OCI-M2 (cell line): ENCODE data around the gene TAAR1.
"Not testable (repeated sequence)": the region's sequence is repeated elsewhere in the genome, so short reads cannot be mapped to it uniquely, and the experiment has no call there.

Source experiments
- DNase-seq: peaks from one replicate; lab custom pipeline; 2025; ENCODE audit not compliant: unreplicated experiment; lab: John Stamatoyannopoulos, UW

Gene TAAR1

DNA sequence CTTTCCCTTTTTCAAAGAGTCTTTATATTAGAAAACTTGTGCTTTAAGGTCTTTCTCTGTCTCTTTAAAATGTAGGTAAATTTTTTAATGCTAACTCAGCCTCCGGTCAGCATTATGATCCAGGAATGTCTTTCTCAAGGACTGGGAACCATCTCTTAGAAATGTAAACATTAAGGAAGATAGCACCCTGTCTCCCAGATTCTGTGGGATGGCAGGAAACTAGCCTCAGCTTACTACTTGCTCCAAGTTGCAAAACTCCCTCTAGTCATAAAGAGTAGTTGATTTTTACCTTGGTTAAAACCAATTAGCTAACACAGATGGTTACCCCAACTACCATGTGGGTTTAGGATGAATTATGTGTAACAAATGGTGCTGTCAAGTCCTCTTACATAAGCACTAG lies 4.7 kb upstream of the TAAR1 start:
- DNase-seq: no peak

DNA sequence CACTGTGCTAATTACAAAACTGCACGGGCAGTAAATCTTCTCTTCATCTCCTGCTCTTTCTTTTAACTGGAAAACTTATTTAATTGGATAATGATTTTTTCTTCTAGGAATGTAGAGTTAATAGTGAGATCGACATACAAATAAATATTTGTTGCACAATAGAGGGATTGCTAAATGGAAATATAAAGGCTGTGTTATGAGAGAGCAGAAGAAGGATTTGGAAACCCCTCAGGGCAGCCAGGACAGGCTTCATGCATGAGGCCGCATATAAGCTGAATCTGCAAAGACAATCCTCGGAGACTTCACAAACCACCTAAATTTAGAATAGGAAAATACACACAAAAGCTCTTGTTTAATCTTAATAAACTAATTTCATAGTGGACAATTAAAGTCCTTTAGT lies 2.9 kb upstream of the TAAR1 start:
- DNase-seq: no peak

DNA sequence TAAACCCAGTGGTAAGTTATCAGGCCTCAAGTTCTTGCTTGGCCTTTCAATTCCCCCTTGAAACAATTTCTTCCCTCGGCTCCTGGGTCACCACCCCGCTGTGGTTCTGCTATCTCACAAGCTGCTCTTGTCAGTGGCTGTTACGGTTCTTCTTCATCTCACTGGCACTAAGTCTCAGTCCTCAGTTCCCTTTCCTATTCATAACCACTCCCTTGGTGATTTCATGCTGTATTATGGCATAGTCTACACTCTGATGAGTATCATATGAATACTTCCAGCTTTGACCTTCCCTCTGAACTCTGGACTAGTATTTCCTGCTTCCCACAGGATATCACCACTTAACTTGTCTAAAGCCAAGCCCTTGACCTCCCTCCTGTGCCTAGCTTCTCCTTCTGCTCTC lies 7.9 kb downstream of the TAAR1 start:
- no peak for DNase-seq

DNA sequence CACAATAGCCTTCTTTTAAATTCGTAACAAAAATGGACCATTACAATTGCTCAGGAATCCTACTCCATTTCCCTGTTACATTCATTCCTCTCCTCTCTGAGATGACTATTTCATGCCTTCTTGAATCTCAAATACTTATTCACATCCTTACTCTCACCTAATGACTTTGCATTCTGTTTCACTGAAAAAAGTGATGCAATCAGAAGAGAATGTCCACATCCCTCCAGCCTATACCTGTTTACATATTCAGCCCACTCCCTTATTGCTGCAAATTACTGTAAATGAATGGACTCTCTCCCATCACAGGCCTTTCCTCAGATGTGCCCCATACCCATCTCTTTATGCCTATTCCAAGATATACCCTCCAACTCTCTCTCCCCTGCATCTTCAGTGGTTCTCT lies 8.6 kb downstream of the TAAR1 start:
- DNase-seq: no peak

DNA sequence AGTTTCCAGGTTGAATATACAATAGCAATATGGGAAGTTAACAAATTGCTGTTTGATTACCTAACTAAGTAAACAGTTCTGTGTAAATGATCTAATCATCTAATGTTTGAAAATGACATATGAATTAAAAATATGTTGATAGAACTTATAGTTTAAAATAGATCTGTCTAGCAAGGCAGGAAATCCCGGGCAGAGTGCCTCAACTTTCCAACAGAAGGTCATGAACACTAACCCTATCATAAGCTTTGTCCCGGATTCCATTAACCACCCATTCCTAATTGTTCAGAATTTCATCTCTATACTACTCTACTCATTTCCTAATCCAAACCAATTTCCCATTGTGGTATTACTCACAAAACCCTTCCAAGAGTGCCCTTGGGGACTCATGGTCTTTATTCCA lies 10.2 kb downstream of the TAAR1 start:
- no peak for DNase-seq

DNA sequence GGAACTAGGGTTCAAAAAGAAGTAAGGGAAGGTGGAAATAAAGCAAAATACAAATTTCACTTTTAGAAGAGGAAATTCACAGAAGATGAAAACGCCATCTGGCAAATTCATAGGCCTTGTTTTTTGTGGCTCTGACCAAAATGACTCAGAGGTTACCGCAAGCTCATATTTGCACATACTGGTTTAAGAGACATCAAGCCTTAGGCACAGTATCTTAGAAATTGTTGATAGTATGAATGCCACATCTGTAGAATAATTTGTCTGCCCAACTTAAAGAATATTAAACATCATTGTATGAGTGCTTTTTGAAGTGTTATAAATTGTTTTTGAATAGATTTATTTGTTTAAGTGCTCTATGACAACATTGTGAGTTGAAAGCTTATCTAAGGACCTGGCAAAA lies 10.6 kb downstream of the TAAR1 start:
- no peak for DNase-seq

DNA sequence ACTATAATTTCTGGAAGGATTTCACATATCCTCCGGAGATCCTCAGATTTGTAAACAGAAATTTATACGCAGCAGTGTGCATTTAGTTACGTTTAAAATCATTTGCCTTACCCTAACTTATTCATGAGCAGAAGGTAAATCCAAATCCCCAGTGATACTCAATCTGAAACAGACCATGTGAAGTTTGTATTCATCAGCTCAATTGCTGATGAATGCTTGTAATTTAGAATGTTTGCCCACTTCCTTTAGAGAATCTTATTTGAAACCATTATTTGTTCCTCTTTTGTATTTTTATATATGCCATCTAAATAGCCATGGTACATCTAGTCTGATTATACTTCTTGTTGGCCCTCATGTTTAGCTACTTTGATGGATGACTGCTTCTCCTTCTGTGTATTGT lies 15.4 kb downstream of the TAAR1 start:
- no peak for DNase-seq

DNA sequence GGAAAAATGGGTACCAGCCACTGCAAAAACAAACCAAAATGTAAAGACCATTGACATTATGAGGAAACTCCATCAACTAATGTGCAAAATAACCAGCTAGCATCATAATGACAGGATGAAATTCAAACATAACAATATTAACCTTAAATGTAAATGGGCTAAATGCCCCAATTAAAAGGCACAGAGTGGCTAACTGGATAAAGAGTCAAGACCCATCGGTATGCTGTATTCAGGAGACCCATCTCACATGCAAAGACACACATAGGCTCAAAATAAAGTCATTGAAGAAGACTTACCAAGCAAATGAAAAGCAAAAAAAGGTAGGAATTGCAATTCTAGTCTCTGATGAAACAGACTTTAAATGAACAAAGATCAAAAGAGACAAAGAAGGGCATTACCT lies 21.8 kb downstream of the TAAR1 start:
- not testable (repeated sequence) for DNase-seq

DNA sequence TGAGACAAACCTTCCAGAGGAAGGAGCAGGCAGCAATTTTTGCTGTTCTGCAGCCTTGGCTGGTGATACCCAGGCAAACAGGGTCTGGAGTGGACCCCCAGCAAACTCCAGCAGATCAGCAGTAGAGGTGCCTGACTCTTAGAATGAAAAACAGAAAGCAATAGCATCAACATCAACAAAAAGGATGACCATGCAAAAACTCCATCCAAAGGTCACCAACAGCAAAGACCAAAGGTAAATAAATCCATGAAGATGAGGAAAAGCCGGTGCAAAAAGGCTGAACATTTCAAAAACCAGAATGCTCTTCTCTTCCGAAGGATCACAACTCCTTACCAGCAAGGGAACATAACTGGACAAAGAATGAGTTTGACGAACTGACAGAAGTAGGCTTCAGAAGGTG lies 23.1 kb downstream of the TAAR1 start:
- not testable (repeated sequence) for DNase-seq

DNA sequence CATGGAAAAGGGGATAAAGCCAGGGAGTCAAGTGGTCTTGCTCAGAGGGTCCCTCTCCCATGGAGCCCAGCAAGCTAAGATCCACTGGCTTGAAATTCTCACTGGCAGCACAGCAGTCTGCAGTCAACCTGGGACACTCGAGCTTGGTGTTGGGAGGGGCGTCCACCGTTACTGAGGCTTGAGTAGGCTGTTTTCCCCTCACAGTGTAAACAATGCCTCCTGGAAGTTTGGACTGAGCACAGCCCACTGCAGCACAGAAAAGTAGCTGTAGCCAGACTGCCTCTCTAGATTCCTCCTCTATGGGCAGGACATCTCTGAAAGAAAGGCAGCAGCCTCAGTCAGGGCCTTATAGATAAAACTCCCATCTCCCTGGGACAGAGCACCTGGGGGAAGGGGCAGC lies 23.7 kb downstream of the TAAR1 start:
- not testable (repeated sequence) for DNase-seq

DNA sequence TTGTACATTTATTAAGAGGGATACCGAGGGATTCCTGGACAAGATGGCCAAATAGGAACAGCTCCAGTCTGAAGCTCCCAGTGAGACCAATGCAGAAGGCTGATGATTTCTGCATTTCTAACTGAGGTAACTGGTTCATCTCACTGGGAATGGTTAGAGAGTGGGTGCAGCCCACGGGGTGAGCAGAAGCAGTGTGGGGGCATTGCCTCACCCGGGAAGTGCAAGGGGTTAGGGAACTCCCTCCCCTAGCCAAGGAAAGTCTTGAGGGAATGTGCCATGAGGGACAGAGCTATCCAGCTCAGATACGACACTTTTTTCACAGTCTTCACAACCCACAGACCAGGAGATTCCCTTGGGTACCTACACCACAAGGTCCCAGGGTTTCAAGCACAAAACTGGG lies 24.2 kb downstream of the TAAR1 start:
- no peak for DNase-seq

DNA sequence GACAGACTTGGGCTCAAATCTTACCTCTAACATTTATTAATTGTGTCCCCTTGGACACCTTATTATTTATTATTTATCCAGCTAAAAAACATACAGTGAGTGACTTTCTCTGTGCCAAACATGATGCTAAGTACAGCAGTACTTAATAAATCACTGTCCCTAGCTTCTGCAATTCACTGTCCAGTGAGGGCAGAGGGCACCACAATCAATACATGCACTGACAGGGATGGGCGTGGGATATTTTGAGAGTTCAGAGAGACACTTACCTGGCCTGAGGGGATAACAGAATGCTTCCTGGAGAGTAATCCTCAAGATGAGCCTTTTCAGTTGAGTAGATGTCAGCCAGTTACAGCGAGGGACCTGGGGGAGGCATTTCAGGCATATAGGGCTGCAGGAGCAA lies 25.6 kb downstream of the TAAR1 start:
- no peak for DNase-seq

DNA sequence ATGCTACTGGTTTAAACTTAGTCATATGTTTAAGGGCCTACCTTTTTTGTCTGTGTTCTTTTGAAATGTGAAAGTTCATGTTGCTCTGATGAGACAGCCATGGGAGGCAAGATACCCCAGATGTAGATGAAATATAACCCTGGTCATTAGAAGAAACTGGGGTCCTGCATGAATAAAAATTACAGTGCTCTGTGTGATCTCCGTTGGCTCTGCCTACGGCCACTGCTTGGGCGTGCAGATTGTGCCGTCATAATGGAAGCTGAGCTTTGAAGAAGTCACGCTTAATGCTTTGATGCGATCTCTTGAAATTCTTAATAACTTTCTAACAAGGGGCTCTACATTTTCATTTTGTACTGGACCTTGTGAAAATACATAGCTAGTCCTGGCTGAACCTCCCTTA lies 34.8 kb downstream of the TAAR1 start, which contains the start of gene TAAR2:
TAAR2 (minus strand) TSS at position 101 of the 400 bp plus-strand sequence; CDS start at position 101, 0 bp downstream.
- no peak for DNase-seq

DNA sequence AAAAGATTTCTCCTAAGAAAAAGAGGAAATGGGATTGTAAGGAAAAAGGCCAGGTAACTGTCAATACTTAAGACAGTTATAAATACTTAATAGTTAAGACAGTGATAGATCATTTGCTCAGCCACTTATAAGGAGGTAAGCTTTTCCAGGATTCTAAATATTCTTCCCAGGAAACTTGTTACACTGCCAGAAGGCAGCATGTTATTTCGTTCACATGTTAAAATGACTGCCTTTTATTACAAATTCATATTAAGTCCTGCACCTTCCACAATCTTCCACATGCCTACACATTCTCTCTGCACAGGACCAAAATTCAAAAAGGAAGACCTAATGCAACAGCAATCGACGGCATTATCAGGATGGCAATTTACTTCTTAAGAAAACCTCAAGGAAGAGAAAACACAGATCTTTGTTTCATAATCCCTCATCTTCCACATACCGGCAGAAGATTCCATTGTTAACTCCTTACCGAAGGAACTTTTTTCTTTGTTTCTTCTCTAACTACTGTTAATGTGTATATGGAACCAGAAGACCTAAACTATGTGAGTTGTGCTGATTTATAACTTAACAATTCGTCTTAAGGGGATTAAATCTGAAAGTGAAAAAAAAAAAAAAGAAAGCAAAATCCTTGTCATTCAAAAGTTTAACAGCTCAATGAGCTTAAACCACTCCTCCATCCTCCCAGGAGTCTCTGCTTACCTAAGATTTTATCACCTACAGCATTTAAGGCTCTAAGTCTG lies 35.7 kb downstream of the TAAR1 start:
- DNase-seq: no peak

DNA sequence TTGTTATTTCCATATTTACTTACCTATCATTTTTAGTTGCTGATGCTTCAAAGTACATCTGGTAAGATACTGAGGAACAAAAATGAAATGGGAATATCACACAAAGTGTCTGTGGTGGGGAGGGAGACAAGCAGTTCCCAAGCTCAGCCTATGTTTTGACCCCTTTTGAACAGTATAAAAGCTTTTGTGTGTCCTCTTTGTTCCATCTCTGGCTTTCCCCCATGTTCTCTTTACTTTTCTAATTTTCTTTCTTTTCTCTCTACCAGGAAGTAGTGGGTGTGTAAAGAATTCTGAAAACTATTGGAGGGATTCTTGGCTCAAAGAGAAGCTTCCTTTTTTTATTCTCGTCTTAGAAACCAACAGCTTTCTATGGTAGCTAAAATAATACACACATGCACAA lies 42.3 kb downstream of the TAAR1 start:
- no peak for DNase-seq

DNA sequence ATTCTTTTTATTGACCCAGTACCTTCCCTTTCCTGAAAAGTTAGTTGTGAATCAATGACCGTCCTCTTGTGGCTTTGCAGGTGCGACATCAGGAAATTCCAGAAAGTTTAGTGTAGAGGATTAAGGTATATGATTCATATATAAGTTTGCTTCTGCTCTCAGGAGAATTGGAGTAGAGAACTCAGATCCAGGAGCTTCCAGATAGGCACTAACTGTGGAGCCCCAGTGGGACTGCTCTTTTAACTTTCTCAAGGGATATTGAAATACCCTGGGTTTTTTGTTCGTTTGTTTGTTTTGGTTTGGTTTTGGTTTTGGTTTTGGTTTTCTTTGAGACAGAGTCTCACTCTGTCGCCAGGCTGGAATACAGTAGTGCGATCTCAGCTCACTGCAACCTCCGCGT lies 44.4 kb downstream of the TAAR1 start:
- no peak for DNase-seq

DNA sequence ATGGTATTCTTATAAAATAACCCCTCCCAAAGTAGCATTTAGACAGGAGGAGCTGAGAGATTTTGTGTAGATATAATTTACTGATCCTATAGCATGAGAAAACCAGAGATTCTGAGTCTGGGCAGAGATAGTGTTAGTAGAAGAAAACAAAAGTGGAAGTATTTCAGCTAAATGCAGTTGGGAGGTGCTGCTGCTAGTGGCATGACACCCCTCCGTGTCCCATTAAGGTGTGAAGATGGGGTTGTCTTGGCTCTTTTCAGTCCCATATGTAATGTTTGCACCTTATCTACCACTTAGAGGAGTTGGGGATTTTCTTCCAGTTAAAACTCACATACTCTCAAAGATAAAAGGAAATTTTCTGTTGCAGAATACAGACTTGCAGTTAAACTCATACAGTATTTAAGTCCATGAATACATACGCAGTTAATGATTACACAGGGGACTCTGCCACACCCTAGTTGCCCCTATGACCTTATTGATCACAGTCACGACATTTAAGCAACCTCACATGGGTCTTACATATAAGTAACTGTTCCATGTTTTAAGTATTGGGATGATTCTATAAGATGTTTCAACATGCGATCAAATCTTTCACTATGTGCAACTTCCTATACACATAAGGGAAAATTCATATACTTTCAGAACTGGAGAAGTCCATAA lies 46.4 kb downstream of the TAAR1 start:
- DNase-seq: no peak

DNA sequence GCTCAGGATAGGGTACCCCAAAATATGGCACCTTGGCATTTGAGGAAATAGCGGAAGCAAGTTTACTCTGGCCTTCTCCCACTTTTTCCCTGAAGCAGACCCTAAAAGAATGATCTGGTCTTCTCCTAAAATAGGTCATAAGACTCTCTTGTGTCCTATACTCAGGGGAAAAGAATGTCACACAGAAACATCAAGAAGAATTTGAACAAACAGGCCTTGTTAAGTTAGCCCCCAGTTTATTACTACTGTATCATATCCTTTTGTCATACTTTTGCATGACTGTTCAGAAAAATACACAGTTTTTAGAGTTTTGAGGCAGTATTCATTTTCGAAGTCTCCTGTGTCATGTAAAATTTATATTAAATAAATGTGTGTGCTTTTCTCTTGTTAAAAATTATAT lies 47.4 kb downstream of the TAAR1 start:
- no peak for DNase-seq

DNA sequence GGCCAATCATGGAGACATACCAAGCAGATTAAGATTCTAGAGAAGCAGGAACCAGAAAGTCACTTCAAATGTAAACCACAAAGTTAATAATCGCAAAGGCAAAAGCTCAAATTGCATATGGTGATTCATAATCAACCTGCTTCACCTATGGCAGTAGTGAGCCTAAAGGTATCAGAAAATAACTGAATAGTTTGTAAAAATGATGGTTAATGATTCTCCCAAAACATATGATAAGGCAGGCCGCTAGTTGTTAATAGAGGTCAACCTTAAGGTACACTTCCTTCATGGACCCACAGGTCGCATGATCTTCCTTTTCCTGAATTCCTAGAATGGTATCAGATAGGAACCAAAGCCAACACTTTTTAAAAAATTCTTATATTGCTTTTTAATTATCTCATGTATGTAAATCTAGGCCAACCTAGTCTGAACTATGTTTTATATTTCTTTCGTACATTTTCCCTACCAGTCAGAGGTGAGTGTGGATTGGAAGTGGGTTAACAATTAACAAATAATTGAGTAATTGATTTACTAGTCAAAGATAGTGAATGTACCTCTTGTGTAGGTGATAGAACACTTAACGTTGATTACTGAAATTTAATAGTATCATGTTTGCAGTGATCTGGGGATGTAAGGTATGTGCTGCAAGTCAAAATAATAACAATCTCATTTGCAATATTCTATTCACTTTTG lies 51.3 kb downstream of the TAAR1 start:
- DNase-seq: no peak

DNA sequence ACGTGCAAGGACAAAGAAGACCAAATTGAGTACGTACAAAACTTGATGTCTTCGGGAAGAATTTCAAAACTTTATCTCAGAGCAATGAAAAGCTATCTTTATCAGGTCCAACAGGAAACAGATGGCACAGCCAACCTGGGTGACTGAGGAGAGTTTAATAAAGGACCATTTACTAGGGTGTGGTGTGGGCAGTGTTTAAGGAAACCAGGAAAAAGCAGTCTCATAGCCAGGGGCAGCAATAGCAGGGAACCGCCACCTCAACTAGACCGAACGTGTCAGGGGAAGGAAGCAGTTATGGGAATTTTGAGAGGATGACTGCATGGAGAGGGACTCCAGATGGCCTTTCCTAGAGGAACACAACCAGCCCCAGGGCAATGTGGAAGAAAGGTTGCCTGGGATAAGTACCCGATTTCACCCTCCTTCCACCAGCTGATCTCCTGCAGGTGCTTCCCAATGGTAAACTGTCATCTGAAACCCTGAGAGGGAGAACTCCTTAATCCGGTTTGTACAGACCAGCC lies 54.3 kb downstream of the TAAR1 start:
- DNase-seq: no peak

DNA sequence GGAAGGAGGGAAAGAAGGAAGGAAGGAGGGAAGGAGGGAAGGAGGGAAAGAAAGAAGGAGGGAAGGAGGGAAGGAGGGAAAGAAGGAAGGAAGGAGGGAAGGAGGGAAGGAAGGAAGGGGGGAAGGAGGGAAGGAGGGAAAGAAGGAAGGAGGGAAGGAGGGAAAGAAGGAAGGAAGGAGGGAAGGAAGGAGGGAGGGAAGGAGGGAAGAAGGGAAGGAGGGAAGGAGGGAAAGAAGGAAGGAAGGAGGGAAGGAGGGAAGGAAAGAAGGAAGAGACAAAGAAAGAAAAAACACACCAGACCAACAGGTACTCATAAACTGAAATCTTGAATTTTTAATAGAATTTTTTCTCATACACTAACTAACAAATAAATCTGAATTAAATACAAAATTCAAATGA lies 58.1 kb downstream of the TAAR1 start:
- not testable (repeated sequence) for DNase-seq

DNA sequence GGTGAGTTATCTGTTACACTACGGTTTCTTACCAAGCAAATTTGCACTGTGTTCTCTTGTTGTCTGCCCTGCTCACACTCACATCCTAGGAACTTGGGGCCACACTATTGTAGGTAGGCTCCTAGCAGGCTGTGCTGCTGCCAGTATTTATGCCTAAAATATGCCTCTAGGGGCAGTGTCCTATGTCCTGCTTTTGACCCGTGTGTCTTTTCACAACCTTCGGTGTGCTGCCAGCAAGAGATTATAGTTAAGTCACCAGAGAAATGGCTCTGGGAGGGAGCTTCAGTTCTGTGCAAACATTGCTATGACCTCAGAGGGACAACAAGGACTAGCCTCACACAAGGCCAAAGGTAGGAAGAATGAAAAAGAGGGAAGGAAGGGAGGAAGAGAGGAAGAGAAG lies 60.5 kb downstream of the TAAR1 start:
- DNase-seq: no peak
